ENCODE measurements around the gene IGSF21. TPM values are rescaled to one million over a fixed set of nuclear protein-coding genes. Genes with fewer than 3 reads are reported as not detected.

Gene IGSF21
- polyA plus RNA-seq (2012; ENCODE audit: low read depth, missing spikeins) = not detected

GRCh38 chr1:18107369-18108298 lies at the start of gene IGSF21:
Gene IGSF21 (plus strand): TSS chr1:18107798. CDS start chr1:18108129, 331 bp downstream.
- FAIRE-seq (no peak), DNase-seq (ENCODE audit: insufficient read length, low spot score) (no peak)
- TF ChIP-seq POLR2AphosphoS5 (IDR thresholded peaks at IDR 0.05; ENCODE audit: low read depth, low read length) = no peak
- TF ChIP-seq TAF1 (IDR thresholded peaks at IDR 0.05; ENCODE audit: low read depth, low read length) = no peak
- TF ChIP-seq POU2F2 (IDR thresholded peaks at IDR 0.05; ENCODE audit: low read depth, low read length) = no peak
- no peak for TF ChIP-seq POLR2A (IDR thresholded peaks at IDR 0.05; ENCODE audit: low read depth, low read length)
- TF ChIP-seq SPI1 (IDR thresholded peaks at IDR 0.05; ENCODE audit: low read depth, low read length) = no peak
- no peak for TF ChIP-seq PAX5 (IDR thresholded peaks at IDR 0.05; ENCODE audit: insufficient read depth, low read length, severe bottlenecking)

- DNase-seq (ENCODE audit: insufficient read length, low spot score) (no peak), FAIRE-seq (no peak)
- TF ChIP-seq PAX5 (IDR thresholded peaks at IDR 0.05; ENCODE audit: insufficient read depth, low read length, severe bottlenecking) (no peak), POLR2A (IDR thresholded peaks at IDR 0.05; ENCODE audit: low read depth, low read length) (no peak), POLR2AphosphoS5 (IDR thresholded peaks at IDR 0.05; ENCODE audit: low read depth, low read length) (no peak), SPI1 (IDR thresholded peaks at IDR 0.05; ENCODE audit: low read depth, low read length) (no peak), TAF1 (IDR thresholded peaks at IDR 0.05; ENCODE audit: low read depth, low read length) (no peak), POU2F2 (IDR thresholded peaks at IDR 0.05; ENCODE audit: low read depth, low read length) (no peak)
Observed at GRCh38 chr1:18058206-18058921, 49.2 kb upstream of the IGSF21 start.

- no peak for FAIRE-seq
- no peak for DNase-seq (ENCODE audit: insufficient read length, low spot score)
- TF ChIP-seq SPI1 (IDR thresholded peaks at IDR 0.05; ENCODE audit: low read depth, low read length) (no peak), POU2F2 (IDR thresholded peaks at IDR 0.05; ENCODE audit: low read depth, low read length) (no peak), PAX5 (IDR thresholded peaks at IDR 0.05; ENCODE audit: insufficient read depth, low read length, severe bottlenecking) (no peak), TAF1 (IDR thresholded peaks at IDR 0.05; ENCODE audit: low read depth, low read length) (no peak), POLR2A (IDR thresholded peaks at IDR 0.05; ENCODE audit: low read depth, low read length) (no peak), POLR2AphosphoS5 (IDR thresholded peaks at IDR 0.05; ENCODE audit: low read depth, low read length) (no peak)
Observed at GRCh38 chr1:18058981-18059605, 48.5 kb upstream of the IGSF21 start.

- no peak for FAIRE-seq
- TF ChIP-seq PAX5 (IDR thresholded peaks at IDR 0.05; ENCODE audit: insufficient read depth, low read length, severe bottlenecking) = no peak
- no peak for TF ChIP-seq POLR2A (IDR thresholded peaks at IDR 0.05; ENCODE audit: low read depth, low read length)
- no peak for TF ChIP-seq POLR2AphosphoS5 (IDR thresholded peaks at IDR 0.05; ENCODE audit: low read depth, low read length)
- TF ChIP-seq TAF1 (IDR thresholded peaks at IDR 0.05; ENCODE audit: low read depth, low read length) = no peak
- TF ChIP-seq SPI1 (IDR thresholded peaks at IDR 0.05; ENCODE audit: low read depth, low read length) = no peak
- no peak for TF ChIP-seq POU2F2 (IDR thresholded peaks at IDR 0.05; ENCODE audit: low read depth, low read length)
- no peak for DNase-seq (ENCODE audit: insufficient read length, low spot score)
Observed at GRCh38 chr1:18060366-18060765, 47.2 kb upstream of the IGSF21 start.

- DNase-seq (ENCODE audit: insufficient read length, low spot score) (no peak), FAIRE-seq (no peak)
- no peak for TF ChIP-seq POLR2AphosphoS5 (IDR thresholded peaks at IDR 0.05; ENCODE audit: low read depth, low read length)
- no peak for TF ChIP-seq PAX5 (IDR thresholded peaks at IDR 0.05; ENCODE audit: insufficient read depth, low read length, severe bottlenecking)
- no peak for TF ChIP-seq POU2F2 (IDR thresholded peaks at IDR 0.05; ENCODE audit: low read depth, low read length)
- TF ChIP-seq POLR2A (IDR thresholded peaks at IDR 0.05; ENCODE audit: low read depth, low read length) = no peak
- TF ChIP-seq TAF1 (IDR thresholded peaks at IDR 0.05; ENCODE audit: low read depth, low read length) = no peak
- no peak for TF ChIP-seq SPI1 (IDR thresholded peaks at IDR 0.05; ENCODE audit: low read depth, low read length)
Observed at GRCh38 chr1:18062185-18062584, 45.4 kb upstream of the IGSF21 start.

- FAIRE-seq (no peak), DNase-seq (ENCODE audit: insufficient read length, low spot score) (no peak)
- no peak for TF ChIP-seq PAX5 (IDR thresholded peaks at IDR 0.05; ENCODE audit: insufficient read depth, low read length, severe bottlenecking)
- no peak for TF ChIP-seq POLR2AphosphoS5 (IDR thresholded peaks at IDR 0.05; ENCODE audit: low read depth, low read length)
- TF ChIP-seq TAF1 (IDR thresholded peaks at IDR 0.05; ENCODE audit: low read depth, low read length) = no peak
- TF ChIP-seq SPI1 (IDR thresholded peaks at IDR 0.05; ENCODE audit: low read depth, low read length) = no peak
- no peak for TF ChIP-seq POLR2A (IDR thresholded peaks at IDR 0.05; ENCODE audit: low read depth, low read length)
- TF ChIP-seq POU2F2 (IDR thresholded peaks at IDR 0.05; ENCODE audit: low read depth, low read length) = no peak
Observed at GRCh38 chr1:18064534-18064933, 43.1 kb upstream of the IGSF21 start.

- no peak for TF ChIP-seq SPI1 (IDR thresholded peaks at IDR 0.05; ENCODE audit: low read depth, low read length)
- DNase-seq (ENCODE audit: insufficient read length, low spot score) (no peak), FAIRE-seq (no peak)
Observed at GRCh38 chr1:18066576-18066975, 41.0 kb upstream of the IGSF21 start.

GRCh38 chr1:18069903-18070302 lies 37.7 kb upstream of the IGSF21 start:
- TF ChIP-seq SPI1 (IDR thresholded peaks at IDR 0.05; ENCODE audit: low read depth, low read length) = no peak
- TF ChIP-seq TAF1 (IDR thresholded peaks at IDR 0.05; ENCODE audit: low read depth, low read length) = no peak
- TF ChIP-seq POU2F2 (IDR thresholded peaks at IDR 0.05; ENCODE audit: low read depth, low read length) = no peak
- FAIRE-seq (no peak), DNase-seq (ENCODE audit: insufficient read length, low spot score) (no peak)

GRCh38 chr1:18072066-18072465 lies 35.5 kb upstream of the IGSF21 start:
- TF ChIP-seq POLR2A (IDR thresholded peaks at IDR 0.05; ENCODE audit: low read depth, low read length) (no peak), TAF1 (IDR thresholded peaks at IDR 0.05; ENCODE audit: low read depth, low read length) (no peak), POU2F2 (IDR thresholded peaks at IDR 0.05; ENCODE audit: low read depth, low read length) (no peak)
- DNase-seq (ENCODE audit: insufficient read length, low spot score) (no peak), FAIRE-seq (no peak)

Data from GM12891 (cell line).